ENCODE data around the gene COQ5.
A peak's percentile ranks its signal among the peaks of the same experiment; 100 is the strongest.

- TF ChIP-seq CTCF (IDR thresholded peaks at IDR 0.05): no peak
- TF ChIP-seq POLR2A (IDR thresholded peaks at IDR 0.05): peak; percentile 42
These were observed at the start of gene COQ5 for GRCh38 chr12:120528861-120529525.
